ENCODE results near the gene ERC2.

ERC2 gene

DNA sequence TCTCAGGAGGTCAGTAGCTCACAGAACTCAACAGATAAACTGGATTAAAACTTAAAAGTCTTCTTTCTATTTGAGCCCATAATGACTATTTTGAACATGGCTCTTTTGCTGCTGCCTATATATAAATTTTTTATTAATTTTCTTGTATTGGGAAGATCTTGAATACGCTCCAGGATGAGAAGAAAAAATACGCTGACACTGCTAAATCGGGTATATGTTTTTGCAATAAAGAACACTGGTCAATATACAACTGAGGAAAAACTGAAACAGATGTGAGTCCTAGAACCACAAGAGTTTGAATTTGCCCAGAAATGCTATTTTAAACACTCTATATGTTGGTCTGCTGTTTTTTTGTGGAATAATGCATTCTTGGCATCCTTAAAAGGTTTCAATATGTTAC, 1001.7 kb downstream of the ERC2 start:
- WGBS, 2 experiments (ENCODE audit: insufficient coverage in 2 of 2): 100% methylated on average over 2 of the region's 3 CpGs; no CpG with 5 or more reads in 1 of the 2 experiments
- peaks cover 23% of the 10 kb centered on the region for H3K36me3 ChIP-seq (ENCODE audit: control insufficient read depth, insufficient read depth, low read length)

DNA sequence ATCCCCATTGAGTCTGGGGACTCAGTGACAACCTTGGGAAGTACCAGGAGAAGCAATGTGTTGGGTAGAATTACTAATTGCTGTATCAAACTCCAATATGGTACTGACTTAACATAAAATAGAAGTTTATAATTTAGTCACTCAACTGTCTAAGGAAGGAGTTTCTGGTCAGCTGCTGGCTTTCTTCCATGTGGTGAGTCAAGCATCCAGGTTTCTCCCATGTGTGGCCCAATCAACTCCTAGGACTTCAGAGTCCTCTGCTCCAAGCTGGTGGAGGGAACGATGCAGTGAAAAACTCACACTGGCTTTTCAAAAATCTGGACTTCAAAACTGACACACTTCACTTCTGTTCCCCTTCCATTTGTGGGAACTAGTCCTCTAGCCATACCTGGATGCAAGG, 1006.4 kb downstream of the ERC2 start:
- Histone ChIP-seq H3K9me3 (ENCODE audit: control insufficient read depth, low read length) (no peaks in the 10 kb centered on the region), H3K4me1 (ENCODE audit: control insufficient read depth, insufficient read depth, low read length, poor library complexity, severe bottlenecking) (peaks cover 3% of the 10 kb centered on the region), H3K27ac (ENCODE audit: low read depth, low read length, severe bottlenecking) (no peak overlapping the region), H3K4me3 (ENCODE audit: extremely low read depth, insufficient read depth, low read length, poor library complexity, severe bottlenecking) (no peak overlapping the region), H3K36me3 (ENCODE audit: control insufficient read depth, insufficient read depth, low read length) (peaks cover 3% of the 10 kb centered on the region)
- WGBS, 2 experiments (ENCODE audit: insufficient coverage in 2 of 2): 83 to 100% methylated on average over 1 of the region's 1 CpG

More for the DNA sequence above, 1001.7 kb downstream of the ERC2 start:
- no peaks in the 10 kb centered on the region for H3K9me3 ChIP-seq (ENCODE audit: control insufficient read depth, low read length)
- peaks cover 17% of the 10 kb centered on the region for H3K4me1 ChIP-seq (ENCODE audit: control insufficient read depth, insufficient read depth, low read length, poor library complexity, severe bottlenecking)
- no peak overlapping the region for H3K4me3 ChIP-seq (ENCODE audit: extremely low read depth, insufficient read depth, low read length, poor library complexity, severe bottlenecking)
- no peak overlapping the region for H3K27ac ChIP-seq (ENCODE audit: low read depth, low read length, severe bottlenecking)

- Histone ChIP-seq H3K4me3 (ENCODE audit: extremely low read depth, insufficient read depth, low read length, poor library complexity, severe bottlenecking) (no peak overlapping the region), H3K36me3 (ENCODE audit: control insufficient read depth, insufficient read depth, low read length) (peaks cover 3% of the 10 kb centered on the region), H3K27ac (ENCODE audit: low read depth, low read length, severe bottlenecking) (no peak overlapping the region)
These were observed 1008.4 kb downstream of the ERC2 start for GRCh38 chr3:55459838-55460237.

More at GRCh38 chr3:55459838-55460237, 1008.4 kb downstream of the ERC2 start:
- no peaks in the 10 kb centered on the region for H3K9me3 ChIP-seq (ENCODE audit: control insufficient read depth, low read length)
- no peaks in the 10 kb centered on the region for H3K4me1 ChIP-seq (ENCODE audit: control insufficient read depth, insufficient read depth, low read length, poor library complexity, severe bottlenecking)
